SK-N-SH treated with all-trans-retinoic acid at 6 μM for 48 hours (cell line): ENCODE data around the gene CAND1.

Source experiments
- ISL1 ChIP-seq: fragments of 250-450 bp; sonication (Bioruptor Pico); IDR thresholded peaks from 2 replicates; pipeline ENCODE4 v2.1.2; 2022; ENCODE audit warnings: mild to moderate bottlenecking, moderate library complexity
- OSR1 ChIP-seq: fragments of 250-450 bp; sonication (Bioruptor Pico); IDR thresholded peaks from 2 replicates; pipeline ENCODE4 v1.8.0; 2022; ENCODE audit warnings: moderate library complexity, mild to moderate bottlenecking, inconsistent platforms
- PATZ1 ChIP-seq: fragments of 250-450 bp; sonication (Bioruptor Pico); IDR thresholded peaks from 2 replicates; pipeline ENCODE4 v1.8.0; 2020; ENCODE audit warnings: mild to moderate bottlenecking, moderate library complexity, borderline replicate concordance
- POU6F1 ChIP-seq: fragments of 250-450 bp; sonication (Bioruptor Pico); IDR thresholded peaks from 2 replicates; pipeline ENCODE4 v1.8.0; 2021; ENCODE audit warnings: low read depth, mild to moderate bottlenecking, moderate library complexity, borderline replicate concordance
- RARB ChIP-seq: fragments of 250-450 bp; sonication (Bioruptor Pico); IDR thresholded peaks from 2 replicates; pipeline ENCODE4 v1.8.0; 2021; ENCODE audit warnings: mild to moderate bottlenecking, moderate library complexity
- TOX ChIP-seq: fragments of 250-450 bp; sonication (Bioruptor Pico); IDR thresholded peaks from 2 replicates; pipeline ENCODE4 v1.8.0; 2021; ENCODE audit warnings: mild to moderate bottlenecking, moderate library complexity, borderline replicate concordance
- ZC3H10 ChIP-seq: fragments of 250-450 bp; sonication (Bioruptor Pico); IDR thresholded peaks from 2 replicates; pipeline ENCODE4 v1.5.1; 2021; ENCODE audit warnings: mild to moderate bottlenecking, moderate library complexity
- ZFP30 ChIP-seq: fragments of 450-650 bp; formaldehyde crosslinking; IDR thresholded peaks from 2 replicates; pipeline ENCODE4 v1.5.0; 2022; ENCODE audit warnings: mild to moderate bottlenecking, moderate library complexity
- ZNF8 ChIP-seq: fragments of 450-650 bp; formaldehyde crosslinking; IDR thresholded peaks from 2 replicates; pipeline ENCODE4 v1.5.0; 2020; ENCODE audit warnings: mild to moderate bottlenecking, moderate library complexity

GRCh38 chr12:67357376-67358125 is 88.4 kb downstream of the CAND1 start:
- TF ChIP-seq TOX (CRISPR knock-in tag): no peak
- TF ChIP-seq RARB (CRISPR knock-in tag): no peak
- TF ChIP-seq ZNF8 (CRISPR knock-in tag): no peak
- no peak for TF ChIP-seq OSR1
- no peak for TF ChIP-seq ZC3H10 (CRISPR knock-in tag)
- no peak for TF ChIP-seq POU6F1 (CRISPR knock-in tag)
- TF ChIP-seq PATZ1 (CRISPR knock-in tag): no peak
- TF ChIP-seq ZFP30 (CRISPR knock-in tag): no peak
- no peak for TF ChIP-seq ISL1 (CRISPR knock-in tag)
